H1 (cell line): ENCODE measurements around the gene CES4A. TPM values are rescaled to one million over a fixed set of nuclear protein-coding genes. Genes with fewer than 3 reads are reported as not detected.

ENCODE experiments used
- GTF2F1 ChIP-seq: IDR thresholded peaks from 2 replicates; pipeline ENCODE4 v1.6.1; 2012; ENCODE audit warnings: low read depth, low read length, improper control_type of control experiment, borderline replicate concordance
- JUND ChIP-seq: IDR thresholded peaks from 2 replicates; pipeline ENCODE4 v1.6.1; 2011; ENCODE audit warnings: mild to moderate bottlenecking, improper control_type of control experiment, low read length
- KDM1A ChIP-seq: fragments of 200-600, 300-600 bp; sonication (generic); IDR thresholded peaks from 2 replicates; pipeline ENCODE4 v1.7.1; 2016; ENCODE audit warnings: mild to moderate bottlenecking, low read length, borderline replicate concordance
- MAFK ChIP-seq: IDR thresholded peaks from 2 replicates; pipeline ENCODE4 v1.6.1; 2012; ENCODE audit warnings: low read depth, mild to moderate bottlenecking, improper control_type of control experiment, low read length
- MAX ChIP-seq: IDR thresholded peaks from 2 replicates; pipeline ENCODE4 v1.6.1; 2012; ENCODE audit warnings: inconsistent platforms
- NRF1 ChIP-seq: IDR thresholded peaks from 2 replicates; pipeline ENCODE4 v1.6.1; 2011; ENCODE audit warnings: mild to moderate bottlenecking, low read depth, low read length, improper control_type of control experiment
- POLR2AphosphoS5 ChIP-seq: IDR thresholded peaks from 2 replicates; pipeline ENCODE4 v1.6.1; 2011; ENCODE audit warnings: low read depth, low read length
- polyA plus RNA-seq, 7 experiments: library from polyadenylated mRNA; depleted of rRNA in 3 of 7; stranded (reverse) in 5 of 7; unstranded in 2 of 7; fragments of >200 nt in 5 of 7; fragments of 200-250 nt in 2 of 7; gene quantifications; 1 replicate in 5 of 7; 2 replicates in 1 of 7; 4 replicates in 1 of 7; pipeline versions ENCODE4 v1.2.1 to v1.2.3, GENCODE V29; 2011 to 2013; ENCODE audit warnings: missing spikeins in 2 of 7, mixed read lengths in 2 of 7
- total RNA-seq: library from RNA; stranded (reverse); fragmentation: NEBNext Ultra II Directional; extraction: Animal tissue kit (Norgen Biotek cat#: 25700); gene quantifications from 2 replicates; pipeline ENCODE4 v1.2.1, GENCODE V29; 2021

Gene CES4A
- total and polyA plus RNA-seq, 2 of the 8 experiments (the other 6 are each of a cell fraction or from before 2014, with no cell fraction given): 0.93 to 1.5 TPM

GRCh38 chr16:67021321-67021720 lies 32.9 kb downstream of the CES4A start (continued):
- TF ChIP-seq GTF2F1: no peak
- TF ChIP-seq NRF1: no peak
- no peak for TF ChIP-seq POLR2AphosphoS5
- TF ChIP-seq KDM1A: no peak
- no peak for TF ChIP-seq JUND
- no peak for TF ChIP-seq MAX
- TF ChIP-seq MAFK: no peak
